Stimulated activated CD4-positive, alpha-beta T cell treated with anti-CD3 and anti-CD28 coated beads, Interleukin-1b, Interleukin-23, amount 100 ng/mL, for 48 hours (primary cell): ENCODE data around the gene C19orf85.

Experiments used
- DNase-seq: peaks from one replicate; pipeline ENCODE4 v3.0.0-alpha.2; 2020

The C19orf85 gene

DNA sequence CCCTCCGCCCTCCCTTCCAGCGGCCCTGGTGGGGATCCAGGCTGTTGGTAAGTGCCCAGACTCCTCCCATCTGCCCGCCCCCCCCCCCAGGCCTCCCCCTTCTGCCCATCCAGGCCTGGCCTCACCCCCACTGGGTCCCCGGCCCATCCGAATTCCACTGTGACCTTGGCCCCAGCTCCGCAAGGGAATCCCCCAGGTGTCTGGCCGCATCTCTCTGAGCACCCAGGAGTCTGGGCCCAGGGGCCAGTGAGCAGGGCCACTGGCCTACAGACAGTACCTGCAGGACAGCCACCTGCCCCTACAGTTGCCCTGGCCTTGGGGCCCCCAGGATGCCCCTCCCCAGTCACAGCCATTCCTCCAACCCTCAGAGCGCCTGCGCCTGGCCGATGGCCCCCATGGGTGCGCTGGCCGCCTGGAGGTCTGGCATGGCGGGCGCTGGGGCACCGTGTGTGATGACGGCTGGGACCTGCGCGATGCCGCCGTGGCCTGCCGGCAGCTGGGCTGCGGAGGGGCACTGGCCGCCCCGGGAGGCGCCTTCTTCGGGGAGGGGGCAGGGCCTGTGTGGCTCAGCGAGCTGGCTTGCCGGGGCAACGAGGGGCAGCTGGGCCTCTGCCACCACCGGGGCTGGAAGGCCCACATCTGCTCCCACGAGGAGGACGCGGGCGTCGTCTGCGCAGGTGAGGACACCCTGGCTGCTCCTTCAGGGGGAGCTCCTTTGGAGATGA is 24.6 kb upstream of the C19orf85 start:
- DNase-seq = no peak

DNA sequence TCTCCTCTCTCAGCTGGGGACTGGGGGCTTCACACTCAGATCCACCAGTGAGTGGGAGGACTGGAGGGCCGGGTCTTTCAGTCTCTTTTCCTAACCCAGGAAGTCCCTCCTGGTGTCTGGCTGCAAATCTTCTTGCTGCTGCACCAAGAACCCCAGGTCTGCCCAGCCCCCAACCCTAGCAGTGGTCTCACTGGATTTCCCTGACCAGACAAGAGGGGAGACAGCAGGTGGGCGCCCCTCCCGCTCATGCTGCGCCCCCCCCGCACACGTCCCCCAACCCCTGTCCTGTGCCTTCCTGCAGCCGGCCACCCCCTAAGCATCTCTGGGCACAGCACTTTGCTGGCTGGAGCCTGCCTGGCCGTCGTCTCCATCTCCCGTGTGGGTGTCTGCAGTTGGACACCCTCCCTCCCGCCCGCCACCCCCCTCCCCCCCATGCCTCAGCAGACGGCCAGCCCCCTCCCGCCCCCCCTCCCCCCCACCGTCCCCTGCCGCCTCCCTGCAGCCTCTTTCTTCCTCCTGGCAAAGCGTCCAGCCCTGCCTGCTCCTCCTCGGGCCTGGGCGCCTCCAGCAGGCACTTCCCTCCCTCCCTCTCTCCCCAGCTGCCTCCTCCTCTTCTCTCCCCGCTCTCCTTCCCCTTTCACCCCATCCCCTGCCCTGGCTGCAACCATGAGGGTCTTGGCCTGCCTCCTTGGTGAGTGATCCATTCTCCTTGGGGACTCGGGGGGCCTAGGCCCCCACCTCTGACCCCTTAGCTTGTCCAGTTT is 23.6 kb upstream of the C19orf85 start, which contains the start of gene SSC5D:
TSS of gene SSC5D (plus strand) at position 513 of the 764 bp plus-strand sequence. CDS start at position 667, 154 bp downstream.
- DNase-seq = no peak

DNA sequence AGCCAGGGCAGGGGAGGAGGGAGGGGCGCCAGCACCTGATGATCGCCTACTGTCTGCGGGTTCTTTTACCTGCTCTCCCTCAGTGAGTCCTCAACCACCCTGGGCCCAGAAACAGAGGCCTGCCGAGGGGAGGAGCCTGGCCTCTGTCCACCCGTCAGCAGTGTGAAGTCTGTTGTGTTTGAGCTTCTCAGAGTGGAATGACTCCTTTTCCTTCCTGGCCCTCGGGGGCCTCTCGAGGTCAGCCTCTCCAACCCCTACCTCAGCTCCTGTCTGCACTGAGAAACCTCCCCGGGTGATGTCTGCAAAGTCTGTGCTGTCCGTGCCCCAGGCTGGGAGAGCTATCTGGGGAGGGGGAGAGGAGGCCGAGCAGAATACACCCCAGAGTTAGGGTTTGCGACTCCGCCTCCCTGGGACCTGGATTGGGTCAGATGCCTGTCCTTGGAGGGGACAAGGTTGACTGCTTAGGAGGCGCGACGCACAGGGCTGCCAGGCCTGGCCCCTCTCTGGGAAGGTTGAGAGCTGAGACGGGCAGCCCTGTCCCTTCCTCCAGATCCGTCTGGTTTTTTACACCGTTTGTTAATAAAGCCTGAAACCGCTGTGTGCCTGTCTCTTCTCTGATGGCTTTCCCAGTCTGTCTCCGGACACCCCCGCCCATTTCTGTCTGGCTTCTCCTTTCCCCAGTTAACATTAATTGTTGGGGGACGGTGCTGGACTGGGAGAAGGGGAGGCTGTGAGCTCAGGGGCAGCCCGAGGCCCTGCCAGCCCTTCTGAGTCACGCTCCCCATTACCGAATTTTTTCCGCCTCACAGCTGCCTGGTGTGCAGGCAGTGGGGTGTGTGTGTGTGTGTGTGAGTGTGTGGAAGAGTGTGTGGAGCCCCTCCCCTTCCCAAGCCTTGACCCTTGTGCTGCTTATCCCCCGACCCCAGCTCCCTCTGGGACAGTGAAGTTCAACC is 22.7 kb upstream of the C19orf85 start:
- DNase-seq = peak; percentile 63

DNA sequence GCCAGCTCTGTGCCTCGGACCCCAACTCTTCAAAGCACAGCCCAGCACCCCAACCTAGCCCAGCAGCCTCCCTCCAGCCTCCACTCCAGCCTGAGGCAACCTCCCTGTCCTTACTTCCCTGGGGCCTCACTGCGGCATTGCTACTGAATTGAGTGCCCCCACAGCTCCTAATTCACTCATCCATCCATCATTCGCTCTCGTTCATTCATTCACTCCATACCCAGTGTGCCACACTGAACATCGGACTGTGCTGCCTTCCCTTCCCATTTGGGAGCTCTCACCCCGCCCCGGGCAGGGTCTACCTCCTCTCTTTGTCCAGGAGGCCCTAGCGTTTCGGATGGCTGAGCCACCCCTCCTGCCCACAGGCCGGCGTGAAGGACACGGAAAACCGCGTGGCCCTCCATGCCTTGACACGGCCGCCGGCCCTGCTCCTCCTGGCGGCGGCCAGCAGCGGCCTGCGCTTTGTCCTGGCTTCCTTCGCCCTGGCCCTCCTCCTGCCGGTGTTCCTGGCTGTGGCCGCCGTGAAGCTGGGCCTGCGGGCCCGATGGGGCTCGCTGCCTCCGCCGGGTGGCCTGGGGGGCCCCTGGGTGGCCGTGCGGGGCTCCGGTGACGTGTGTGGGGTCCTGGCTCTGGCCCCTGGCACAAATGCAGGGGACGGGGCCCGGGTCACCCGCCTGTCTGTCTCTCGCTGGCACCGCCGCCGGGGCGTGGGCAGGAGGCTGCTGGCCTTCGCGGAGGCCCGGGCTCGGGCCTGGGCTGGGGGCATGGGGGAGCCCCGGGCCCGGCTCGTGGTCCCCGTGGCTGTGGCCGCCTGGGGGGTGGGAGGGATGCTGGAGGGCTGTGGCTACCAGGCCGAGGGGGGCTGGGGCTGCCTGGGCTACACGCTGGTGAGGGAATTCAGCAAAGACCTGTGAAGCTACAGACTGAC is 21.8 kb upstream of the C19orf85 start:
- no peak for DNase-seq

DNA sequence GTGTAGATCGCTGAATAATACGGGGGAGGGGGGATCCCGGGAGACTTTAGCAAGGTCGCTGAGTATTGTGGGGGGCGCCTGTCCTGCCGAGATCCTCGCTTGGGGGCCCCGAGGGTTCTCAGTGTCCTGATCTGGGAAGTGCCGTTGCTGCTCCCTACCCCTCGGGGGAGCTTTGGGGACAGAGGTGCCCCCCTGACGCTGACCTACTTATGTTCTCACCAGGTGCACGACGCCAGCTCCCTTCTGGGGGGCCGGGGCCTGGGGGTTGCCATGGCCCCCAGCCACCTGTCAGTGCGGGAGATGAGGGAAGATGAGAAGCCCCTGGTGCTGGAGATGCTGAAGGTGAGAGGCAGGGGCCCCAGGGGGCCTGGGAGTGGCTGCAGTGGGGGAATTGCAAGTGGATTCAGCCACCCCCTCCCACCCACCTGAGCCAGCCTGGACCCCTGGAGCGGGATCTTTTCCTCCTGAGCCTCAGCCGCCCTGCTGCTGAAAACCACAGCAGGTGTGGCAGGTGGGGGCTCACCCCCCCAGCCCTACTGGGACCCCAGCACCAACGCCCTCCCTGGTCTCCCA is 21.0 kb upstream of the C19orf85 start:
- DNase-seq = no peak

DNA sequence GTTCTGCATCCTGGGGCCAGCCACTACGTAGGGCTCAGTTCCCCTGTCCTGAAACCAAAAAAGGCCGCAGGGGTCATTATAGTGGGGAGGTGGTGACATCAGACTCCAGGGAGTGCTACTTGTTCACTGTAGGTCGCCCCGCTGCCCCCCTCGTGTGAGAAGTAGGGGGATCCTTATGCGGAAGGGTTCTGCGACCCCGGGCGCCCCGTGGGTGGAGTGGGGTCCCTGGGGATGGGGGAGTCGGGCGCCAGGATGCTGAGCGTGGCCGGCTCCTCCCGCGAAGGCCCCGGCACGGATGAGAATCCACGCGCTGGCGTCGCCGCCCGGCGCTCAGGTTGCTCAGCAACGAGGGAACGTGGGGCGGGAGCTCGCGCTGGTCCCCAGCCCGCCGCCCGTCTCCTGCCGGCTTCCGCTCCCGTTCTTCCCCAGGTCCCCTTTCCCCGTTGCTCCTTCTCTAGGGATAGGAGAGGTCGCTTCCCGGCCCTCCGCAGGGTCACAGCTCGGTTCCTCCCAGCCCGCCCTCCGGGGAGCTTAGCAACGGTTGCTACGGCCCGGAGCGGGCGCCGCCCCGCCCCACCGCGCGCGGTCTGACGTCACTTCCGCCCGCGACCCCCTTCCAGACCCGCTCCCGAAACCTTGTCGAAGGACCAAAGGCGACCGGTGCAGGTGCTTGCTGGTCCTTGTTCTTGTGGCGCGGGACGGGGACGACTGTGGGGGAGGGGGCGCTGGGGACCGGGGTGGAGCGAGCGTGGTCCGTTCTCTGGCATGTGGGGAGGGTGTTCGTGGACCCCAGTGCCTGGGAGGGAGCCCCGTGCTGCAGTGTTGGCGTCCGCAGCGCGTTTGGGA is 20.3 kb upstream of the C19orf85 start, which contains the start of gene NAT14:
TSS of gene NAT14 (plus strand) at position 596 of the 846 bp plus-strand sequence. CDS start 521 bp downstream, outside the sequence.
- DNase-seq = peak; percentile 56

DNA sequence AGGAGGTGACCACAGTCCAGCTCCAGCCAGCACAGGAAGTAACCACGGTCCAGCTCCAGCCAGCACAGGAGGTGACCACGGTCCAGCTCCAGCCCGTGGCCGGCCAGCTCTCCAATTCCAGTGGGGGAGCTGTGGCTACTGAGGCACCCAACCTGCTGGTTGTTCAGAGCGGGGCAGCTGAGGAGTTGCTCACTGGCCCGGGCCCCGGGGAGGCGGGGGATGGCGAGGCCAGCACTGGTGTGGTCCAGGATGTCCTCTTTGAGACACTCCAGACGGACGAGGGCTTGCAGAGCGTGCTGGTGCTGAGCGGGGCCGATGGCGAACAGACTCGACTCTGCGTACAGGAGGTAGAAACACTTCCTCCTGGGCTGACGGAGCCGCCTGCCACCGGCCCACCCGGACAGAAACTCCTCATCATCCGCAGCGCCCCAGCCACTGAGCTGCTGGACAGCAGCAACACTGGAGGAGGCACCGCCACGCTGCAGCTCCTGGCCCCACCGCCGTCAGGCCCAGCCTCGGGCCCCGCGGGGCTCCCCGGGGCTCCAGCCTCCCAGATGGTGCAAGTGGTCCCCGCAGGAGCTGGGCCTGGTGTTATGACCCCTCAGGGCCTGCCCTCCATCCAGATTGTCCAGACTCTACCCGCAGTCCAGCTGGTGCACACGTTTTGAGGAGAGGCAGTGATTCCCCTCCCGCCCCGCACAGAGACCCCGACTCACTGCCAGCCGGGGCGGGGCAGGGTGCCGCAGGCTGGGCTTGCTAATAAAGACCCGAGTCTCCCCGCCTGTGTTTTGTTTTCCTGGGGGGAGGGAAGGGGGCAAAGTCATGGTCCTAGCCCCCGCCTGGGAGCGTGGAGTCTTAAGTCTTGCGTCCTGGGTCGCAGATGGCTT is 19.4 kb upstream of the C19orf85 start:
- DNase-seq = no peak

DNA sequence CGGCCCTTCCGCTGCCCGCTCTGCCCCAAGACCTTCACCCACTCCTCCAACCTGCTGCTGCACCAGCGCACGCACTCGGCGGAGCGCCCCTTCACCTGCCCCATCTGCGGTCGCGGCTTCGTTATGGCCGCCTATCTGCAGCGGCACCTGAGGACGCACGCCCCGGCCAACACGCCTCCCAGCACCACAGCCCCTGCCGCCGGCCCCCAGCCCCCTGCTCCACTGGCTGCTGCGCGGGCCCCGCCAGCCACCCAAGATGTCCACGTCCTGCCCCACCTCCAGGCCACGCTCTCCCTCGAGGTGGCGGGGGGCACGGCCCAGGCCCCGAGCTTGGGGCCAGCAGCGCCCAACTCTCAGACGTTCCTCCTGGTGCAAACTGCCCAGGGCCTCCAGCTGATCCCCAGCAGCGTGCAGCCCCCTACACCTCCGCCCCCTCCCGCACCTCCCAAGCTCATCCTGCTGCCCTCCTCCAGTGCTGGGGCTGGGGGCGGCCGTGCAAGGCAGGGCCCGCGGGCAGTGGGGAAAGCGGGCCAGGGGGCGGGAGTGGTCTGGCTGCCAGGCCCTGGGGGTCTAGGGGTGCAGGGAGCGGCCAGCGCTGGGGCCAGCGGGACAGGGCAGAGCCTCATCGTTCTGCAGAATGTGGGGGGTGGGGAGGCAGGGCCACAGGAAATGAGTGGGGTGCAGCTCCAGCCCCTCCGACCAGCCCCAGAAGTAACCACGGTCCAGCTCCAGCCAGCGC is 18.6 kb upstream of the C19orf85 start:
- no peak for DNase-seq

DNA sequence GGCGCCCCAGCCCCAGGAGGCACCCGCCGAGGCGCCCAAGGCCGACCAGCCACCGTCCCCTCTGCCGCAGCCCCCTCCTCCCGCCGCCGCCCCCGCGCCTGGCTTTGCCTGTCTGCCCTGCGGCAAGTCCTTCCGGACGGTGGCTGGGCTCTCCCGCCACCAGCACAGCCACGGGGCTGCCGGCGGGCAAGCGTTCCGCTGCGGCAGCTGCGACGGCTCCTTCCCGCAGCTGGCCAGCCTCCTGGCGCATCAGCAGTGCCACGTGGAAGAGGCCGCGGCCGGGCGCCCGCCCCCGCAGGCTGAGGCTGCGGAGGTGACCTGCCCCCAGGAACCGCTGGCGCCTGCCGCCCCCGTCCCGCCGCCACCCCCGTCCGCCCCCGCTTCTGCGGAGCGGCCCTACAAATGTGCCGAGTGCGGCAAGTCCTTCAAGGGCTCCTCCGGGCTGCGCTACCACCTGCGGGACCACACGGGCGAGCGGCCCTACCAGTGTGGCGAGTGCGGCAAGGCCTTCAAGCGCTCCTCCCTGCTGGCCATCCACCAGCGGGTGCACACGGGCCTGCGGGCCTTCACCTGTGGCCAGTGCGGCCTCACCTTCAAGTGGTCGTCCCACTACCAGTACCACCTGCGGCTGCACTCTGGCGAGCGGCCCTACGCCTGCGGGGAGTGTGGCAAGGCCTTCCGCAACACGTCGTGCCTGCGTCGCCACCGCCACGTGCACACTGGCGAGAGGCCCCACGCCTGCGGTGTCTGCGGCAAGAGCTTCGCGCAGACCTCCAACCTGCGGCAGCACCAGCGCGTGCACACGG is 17.8 kb upstream of the C19orf85 start:
- no peak for DNase-seq

DNA sequence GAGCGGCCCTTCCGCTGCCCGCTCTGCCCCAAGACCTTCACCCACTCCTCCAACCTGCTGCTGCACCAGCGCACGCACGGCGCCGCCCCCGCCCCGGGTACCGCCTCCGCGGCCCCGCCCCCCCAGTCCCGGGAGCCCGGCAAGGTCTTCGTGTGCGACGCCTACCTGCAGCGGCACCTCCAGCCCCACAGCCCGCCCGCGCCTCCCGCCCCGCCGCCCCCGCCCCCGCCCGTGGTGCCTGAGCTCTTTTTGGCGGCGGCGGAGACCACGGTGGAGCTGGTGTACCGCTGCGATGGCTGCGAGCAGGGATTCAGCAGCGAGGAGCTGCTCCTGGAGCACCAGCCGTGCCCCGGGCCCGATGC is 17.2 kb upstream of the C19orf85 start:
- DNase-seq = no peak

DNA sequence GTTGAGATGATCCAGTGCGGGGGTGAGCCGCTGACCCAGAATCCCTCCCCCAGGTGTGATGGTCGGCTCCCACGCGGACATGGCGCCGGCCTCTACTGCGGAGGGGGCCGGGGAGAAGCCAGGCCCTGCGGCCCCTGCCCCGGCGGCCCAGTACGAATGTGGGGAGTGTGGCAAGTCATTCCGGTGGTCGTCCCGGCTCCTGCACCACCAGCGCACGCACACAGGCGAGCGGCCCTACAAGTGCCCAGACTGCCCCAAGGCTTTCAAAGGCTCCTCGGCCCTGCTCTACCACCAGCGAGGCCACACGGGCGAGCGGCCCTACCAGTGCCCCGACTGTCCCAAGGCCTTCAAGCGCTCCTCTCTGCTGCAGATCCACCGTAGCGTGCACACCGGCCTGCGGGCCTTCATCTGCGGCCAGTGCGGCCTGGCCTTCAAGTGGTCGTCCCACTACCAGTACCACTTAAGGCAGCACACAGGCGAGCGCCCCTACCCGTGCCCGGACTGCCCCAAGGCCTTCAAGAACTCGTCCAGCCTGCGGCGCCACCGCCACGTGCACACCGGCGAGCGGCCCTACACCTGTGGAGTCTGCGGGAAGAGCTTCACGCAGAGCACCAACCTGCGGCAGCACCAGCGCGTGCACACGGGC is 16.7 kb upstream of the C19orf85 start:
- no peak for DNase-seq

DNA sequence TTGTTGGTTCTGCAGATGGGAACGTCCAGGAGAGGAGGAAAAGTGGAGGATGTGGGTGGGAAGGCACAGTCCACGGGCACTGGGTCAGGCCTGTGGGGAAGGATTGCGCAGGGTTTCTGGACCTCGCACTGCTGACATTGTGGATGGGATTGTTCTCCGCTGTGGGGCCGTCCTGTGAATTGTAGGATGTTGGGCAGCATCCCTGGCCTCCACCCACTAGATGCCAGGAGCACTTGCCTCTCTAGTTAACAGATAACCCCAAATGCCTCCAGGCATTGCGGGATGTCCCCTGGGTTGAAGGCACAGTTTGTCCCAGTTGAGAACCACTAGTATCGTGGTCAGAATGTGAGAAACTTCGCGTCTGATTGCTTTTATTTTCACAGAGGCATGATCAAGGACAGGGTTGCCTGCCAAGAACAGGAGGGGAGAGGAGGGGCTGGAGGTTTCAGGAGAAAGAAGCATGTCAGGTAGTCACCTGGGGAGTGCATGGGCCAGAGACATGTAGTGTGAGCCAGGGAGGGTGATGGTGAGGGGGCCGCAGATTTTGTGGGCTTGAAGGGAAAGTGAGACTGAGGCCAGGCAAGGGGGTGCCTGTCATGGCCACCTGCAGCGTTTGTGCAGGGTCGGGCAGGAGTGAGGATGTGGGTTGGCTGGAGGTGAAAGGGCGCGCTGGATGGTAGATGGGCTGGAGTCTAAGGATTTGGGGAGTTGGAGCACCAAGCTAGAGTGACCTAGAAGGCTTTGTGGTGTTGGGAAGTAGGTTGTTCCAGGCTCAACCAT is 15.1 kb upstream of the C19orf85 start:
- no peak for DNase-seq

DNA sequence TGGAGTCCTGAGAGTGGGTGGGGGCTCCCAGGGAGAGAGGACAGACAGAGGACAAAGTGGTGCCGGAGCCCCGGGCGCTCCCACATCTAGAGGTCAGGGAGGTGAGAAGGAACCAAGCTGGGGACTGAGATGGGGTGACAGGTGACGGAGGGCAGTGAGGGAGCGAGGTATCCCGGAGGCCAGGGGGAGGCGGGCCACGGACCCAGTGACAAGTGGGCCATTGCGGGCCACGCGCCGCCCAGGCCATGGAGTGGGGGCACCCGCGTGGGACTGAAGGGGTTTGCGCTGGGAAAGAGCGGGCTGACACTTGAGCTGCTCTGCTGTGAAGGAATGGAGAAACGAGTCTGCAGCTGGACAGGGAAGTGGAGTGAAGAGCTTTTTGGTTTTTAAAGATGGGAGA is 14.5 kb upstream of the C19orf85 start:
- DNase-seq = no peak

DNA sequence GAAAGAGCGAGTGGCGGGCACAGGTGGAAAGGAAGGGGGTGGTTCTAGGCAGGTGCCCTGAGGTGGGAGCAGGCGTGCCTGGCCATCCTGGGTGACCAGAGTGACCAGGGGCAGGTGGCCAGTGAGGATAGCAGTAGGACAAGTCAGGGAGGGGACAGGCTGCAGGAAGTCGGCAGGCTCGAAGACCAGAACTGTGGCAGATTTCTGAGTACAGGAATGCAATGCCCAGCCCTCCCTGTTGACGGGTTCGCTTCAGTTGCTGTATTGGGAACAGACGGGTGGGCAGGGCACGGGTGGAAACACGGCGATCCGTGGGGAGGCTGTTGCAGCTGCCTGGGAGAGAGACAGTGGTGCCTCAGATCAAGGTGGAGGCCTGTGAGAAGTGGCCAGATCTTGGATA is 13.8 kb upstream of the C19orf85 start:
- no peak for DNase-seq

DNA sequence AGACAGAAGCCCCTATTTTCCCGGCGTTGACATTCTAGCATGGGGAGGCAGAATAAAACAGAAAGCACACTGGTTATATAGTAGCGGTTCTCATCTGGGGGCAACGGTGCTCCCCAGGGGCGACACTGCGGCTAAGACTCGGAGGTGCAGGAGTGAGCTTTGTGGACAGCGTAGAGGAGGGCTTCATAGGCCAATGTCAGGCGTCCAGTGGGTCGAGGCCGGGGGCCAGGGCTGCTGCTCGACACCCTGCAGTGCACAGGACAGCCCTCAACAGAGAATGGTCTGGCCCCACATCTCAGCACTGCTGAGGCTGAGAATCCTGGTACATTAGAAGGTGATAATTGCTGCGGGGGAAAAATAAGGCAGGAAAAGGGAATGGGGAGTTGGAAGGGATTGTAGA is 13.4 kb upstream of the C19orf85 start:
- no peak for DNase-seq

DNA sequence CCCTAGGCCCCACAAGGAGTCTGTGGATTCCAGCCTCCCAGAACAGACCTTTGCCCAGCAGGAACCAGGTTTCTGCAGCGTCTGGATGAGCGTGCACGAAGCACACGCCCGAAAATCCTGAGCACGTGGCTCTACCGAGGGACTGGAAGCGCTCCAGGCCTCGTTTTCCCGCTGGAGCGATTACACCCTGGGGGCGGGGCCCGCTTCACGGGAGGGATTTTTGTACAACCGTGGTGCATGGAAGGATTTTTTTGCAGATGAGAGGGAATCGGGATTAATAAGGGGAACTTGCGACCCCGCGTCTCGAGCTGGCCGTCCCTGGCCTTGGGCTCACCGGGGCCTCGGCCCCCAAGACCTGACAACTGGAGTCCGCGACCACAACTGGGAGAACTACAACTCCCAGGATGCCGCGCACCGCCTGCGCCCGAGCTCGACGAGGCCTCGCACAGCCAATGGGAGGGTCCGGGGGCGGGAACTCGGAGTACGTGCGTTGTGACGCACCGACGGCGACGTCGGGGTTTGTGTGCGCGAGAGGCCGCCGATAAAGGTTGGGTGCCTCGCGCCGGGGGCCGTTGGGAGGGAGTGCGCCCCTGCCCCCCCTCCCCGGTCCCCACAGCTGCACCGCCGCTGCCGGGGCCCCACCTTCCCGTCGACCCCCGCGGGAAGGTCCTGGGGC is 11.7 kb upstream of the C19orf85 start, which contains the start of gene ZNF628:
TSS of gene ZNF628 (plus strand) at position 518 of the 676 bp plus-strand sequence. CDS start 3,294 bp downstream, outside the sequence.
- DNase-seq = peak; percentile 98
